Heart left ventricle (tissue), 16 donors: ENCODE results near the gene MYO5B. TPM values are rescaled to one million over a fixed set of nuclear protein-coding genes. Genes with fewer than 3 reads are reported as not detected.

ENCODE experiments used
- ATAC-seq, 4 donors: fragments of 200-7000 bp; cut with Tn5 transposase; one replicate each; pipeline ENCODE4 v1.9.1; 2020 to 2022; ENCODE audit warnings: moderate library complexity in 4 of 4, mild to moderate bottlenecking in 3 of 4, moderate number of reproducible peaks in 1 of 4
- DNase-seq, 5 donors: peaks; one replicate each; pipeline ENCODE4 v3.0.0-alpha.2; 2020
- H3K27ac ChIP-seq, 12 donors: fragments of 200-600 bp; sonication (generic) in 4 of 12; one replicate each; pipeline versions ENCODE4 v1.5.0 to v1.8.0; 2016 to 2022; ENCODE audit warnings: mild to moderate bottlenecking in 2 of 12
- H3K27me3 ChIP-seq, 9 donors: fragments of 200-600 bp; sonication (generic) in 2 of 9; one replicate each; pipeline versions ENCODE4 v1.5.1 to v1.8.0; 2016 to 2022; ENCODE audit warnings: mild to moderate bottlenecking in 3 of 9
- H3K36me3 ChIP-seq, 9 donors: fragments of 200-600 bp; sonication (generic) in 2 of 9; one replicate each; pipeline versions ENCODE4 v1.5.0 to v1.8.0; 2018 to 2022; ENCODE audit warnings: mild to moderate bottlenecking in 2 of 9
- H3K4me1 ChIP-seq, 12 donors: fragments of 200-600 bp; sonication (generic) in 4 of 12; one replicate each; pipeline versions ENCODE4 v1.5.0 to v1.8.0; 2016 to 2022; ENCODE audit warnings: mild to moderate bottlenecking in 3 of 12
- H3K4me3 ChIP-seq, 12 donors: fragments of 200-600 bp; sonication (generic) in 4 of 12; one replicate each; pipeline versions ENCODE4 v1.5.0 to v1.8.0; 2017 to 2022; ENCODE audit warnings: mild to moderate bottlenecking in 9 of 12, moderate library complexity in 4 of 12
- H3K9me3 ChIP-seq, 12 donors: fragments of 200-600 bp; sonication (generic) in 4 of 12; one replicate each; pipeline versions ENCODE4 v1.5.0 to v1.8.0; 2016 to 2022; ENCODE audit warnings: mild to moderate bottlenecking in 1 of 12
- CTCF ChIP-seq, 12 donors: fragments of 200-600 bp; sonication (generic) in 4 of 12; IDR thresholded peaks; one replicate each; pipeline versions ENCODE4 v1.5.0 to v1.8.0; 2018 to 2022; ENCODE audit warnings: antibody characterized with exemption in 12 of 12, mild to moderate bottlenecking in 5 of 12
- POLR2A ChIP-seq, 2 donors: fragments of 450-650 bp; IDR thresholded peaks; one replicate each; pipeline ENCODE4 v1.6.1; 2017; ENCODE audit warnings: antibody characterized with exemption in 2 of 2, mild to moderate bottlenecking in 2 of 2, moderate library complexity in 2 of 2
- WGBS, 4 donors: extraction: QIAGEN DNeasy Blood & Tissue Kit in 2 of 4; methylation state at CpG; one replicate each; pipeline versions ENCODE4 v1.1.5 to v1.1.7; 2013 to 2018; 5-methylcytosine and 5-hydroxymethylcytosine counted together
- intact Hi-C, 10 donors: fragments of 100-400 bp; cut with DNase I; formaldehyde crosslinking; loops; one replicate each; pipeline versions ENCODE4 v1.11.1 to v1.14.2; 2022
- polyA plus RNA-seq, 2 donors: library from polyadenylated mRNA; stranded (reverse); fragments of 200-250 nt; gene quantifications; one replicate each; pipeline ENCODE4 v1.2.3, GENCODE V29; 2013
- total RNA-seq, 9 donors: library from RNA; depleted of rRNA in 2 of 9; stranded (reverse); fragments of >200 nt in 2 of 9; fragmentation: NEBNext Ultra II Directional in 3 of 9; extraction: Animal tissue kit (Norgen Biotek cat#: 25700) in 3 of 9; gene quantifications; one replicate each; pipeline versions ENCODE4 v1.1.0 to v1.2.4, GENCODE V29; 2016 to 2023
- donor health status: ischemic (EF 13 %, LVEDD 7.1; RV severe dilation, severe dysfunction).
- donor health status: healthy with polysubstance abuse.
- donor health status: DM: no; HTN: yes; CAD: no.
- donor health status: DM: no; HTN: no; CAD: no.
- donor health status: ischemic (EF 25% LVEDD 6.9; RV normal size, moderate dysfunction).
- donor health status: ischemic (EF 25% LVEDD 5.7; RV mildly dilated, moderate dysfunction).
- donor health status: healthy.
- donor health status: DM: yes; HTN: yes; CAD: no.
- donor health status: ischemic (EF 35%, LVEDD 5.7; RV mildly dilated, moderate dysfunction).
- donor health status: nonischemic (EF 11% LVEDD 7.7; RV severe dilation, severe dysfunction).
- donor health status: DM: yes; HTN: yes; CAD: no.
- donor health status: PGD.
- donor health status: ischemic (EF 29% LVEDD 5.4; RV normal size, mild dysfunction).
- donor health status: nonischemic (EF 23%, LVEDD 6.1; RV moderate dilation, normal function).

Gene MYO5B
- total and polyA plus RNA-seq, 11 donors: 0.51 to 5.9 (median 1.4) TPM

GRCh38 chr18:49966090-49966489 is 228.9 kb downstream of the MYO5B start:
- no peaks in the 10 kb centered on the region for H3K9me3 ChIP-seq
- H3K4me3 ChIP-seq: no peak overlapping the region
- ATAC-seq: no peak
- intact Hi-C loops: no loop called here
- TF ChIP-seq POLR2A (IDR thresholded peaks at IDR 0.05) (no peak), CTCF (IDR thresholded peaks at IDR 0.05) (no peak)
- H3K4me1 ChIP-seq: no peaks in the 10 kb centered on the region
- no peaks in the 10 kb centered on the region for H3K36me3 ChIP-seq
- no peak overlapping the region for H3K27ac ChIP-seq
- 60 to 70% (median 66%) methylated on average over 3 of the region's 3 CpGs for WGBS, 4 donors
- DNase-seq: no peak
- peaks cover 0 to 4% (median 0%) of the 10 kb centered on the region in 9 donors for H3K27me3 ChIP-seq

- no peak overlapping the region for H3K27ac ChIP-seq
- H3K9me3 ChIP-seq: no peaks in the 10 kb centered on the region
- ATAC-seq (no peak), DNase-seq (no peak)
- TF ChIP-seq POLR2A (IDR thresholded peaks at IDR 0.05) (no peak), CTCF (IDR thresholded peaks at IDR 0.05) (no peak)
- no peaks in the 10 kb centered on the region for H3K36me3 ChIP-seq
- intact Hi-C loops: no loop called here
- peaks cover 0 to 9% (median 0%) of the 10 kb centered on the region in 9 donors for H3K27me3 ChIP-seq
- H3K4me3 ChIP-seq: no peak overlapping the region
- H3K4me1 ChIP-seq: no peaks in the 10 kb centered on the region
- 91 to 94% (median 93%) methylated on average over 4 of the region's 4 CpGs for WGBS, 4 donors
Measured at GRCh38 chr18:49963217-49963616, 231.7 kb downstream of the MYO5B start.

- H3K36me3 ChIP-seq: no peaks in the 10 kb centered on the region
- DNase-seq (no peak), ATAC-seq (no peak)
- peaks cover 0 to 9% (median 0%) of the 10 kb centered on the region in 9 donors for H3K27me3 ChIP-seq
- H3K9me3 ChIP-seq: no peaks in the 10 kb centered on the region
- no peak overlapping the region for H3K27ac ChIP-seq
- H3K4me3 ChIP-seq: no peak overlapping the region
- H3K4me1 ChIP-seq: no peaks in the 10 kb centered on the region
- 63 to 94% (median 79%) methylated on average over 2 of the region's 2 CpGs for WGBS, 4 donors
- TF ChIP-seq POLR2A (IDR thresholded peaks at IDR 0.05) (no peak), CTCF (IDR thresholded peaks at IDR 0.05) (no peak)
- intact Hi-C loops: no loop called here
Measured at GRCh38 chr18:49961271-49961670, 233.7 kb downstream of the MYO5B start.

GRCh38 chr18:49960376-49960775 is 234.6 kb downstream of the MYO5B start:
- H3K36me3 ChIP-seq: no peaks in the 10 kb centered on the region
- TF ChIP-seq POLR2A (IDR thresholded peaks at IDR 0.05): no peak
- no peak for TF ChIP-seq CTCF (IDR thresholded peaks at IDR 0.05)
- H3K4me3 ChIP-seq: no peak overlapping the region
- DNase-seq: no peak
- peaks cover 0 to 9% (median 0%) of the 10 kb centered on the region in 9 donors for H3K27me3 ChIP-seq
- H3K4me1 ChIP-seq: no peaks in the 10 kb centered on the region
- no peaks in the 10 kb centered on the region for H3K9me3 ChIP-seq
- 83 to 87% (median 86%) methylated on average over 4 of the region's 4 CpGs for WGBS, 4 donors
- no peak for ATAC-seq
- H3K27ac ChIP-seq: no peak overlapping the region
- intact Hi-C loops: no loop called here
